Endothelial cell of umbilical vein (primary cell): ENCODE results near the gene DSCAML1.

ENCODE experiments used
- EZH2 ChIP-seq: IDR thresholded peaks from 2 replicates; pipeline ENCODE4 v1.6.1; 2012; ENCODE audit warnings: borderline replicate concordance, low read depth, mild to moderate bottlenecking, moderate library complexity, low read length, inconsistent platforms; ENCODE audit not compliant: severe bottlenecking
- FOS ChIP-seq: IDR thresholded peaks from 2 replicates; pipeline ENCODE4 v1.6.1; 2011; ENCODE audit warnings: mild to moderate bottlenecking, low read length, moderate library complexity, borderline replicate concordance; ENCODE audit not compliant: insufficient read depth
- POLR2A ChIP-seq: IDR thresholded peaks from 2 replicates; pipeline ENCODE4 v1.6.1; 2012; ENCODE audit warnings: low read depth, mild to moderate bottlenecking, control low read depth, low read length
- POLR2AphosphoS5 ChIP-seq: IDR thresholded peaks from 2 replicates; pipeline ENCODE4 v1.6.1; 2012; ENCODE audit warnings: low read depth, mild to moderate bottlenecking, control low read depth, low read length, moderate library complexity; ENCODE audit not compliant: insufficient read depth
- TF ChIP-seq, protein P1 (sequence below), 2 donors: IDR thresholded peaks; 1 replicate in 1 of 2; 2 replicates in 1 of 2; pipeline ENCODE4 v1.5.1; 2011; ENCODE audit warnings: low read length in 2 of 2, mild to moderate bottlenecking in 2 of 2, moderate library complexity in 2 of 2, control low read depth in 1 of 2, inconsistent platforms in 1 of 2, low read depth in 1 of 2; ENCODE audit not compliant: insufficient read depth in 1 of 2; ENCODE audit errors: extremely low read depth in 1 of 2

DNA sequence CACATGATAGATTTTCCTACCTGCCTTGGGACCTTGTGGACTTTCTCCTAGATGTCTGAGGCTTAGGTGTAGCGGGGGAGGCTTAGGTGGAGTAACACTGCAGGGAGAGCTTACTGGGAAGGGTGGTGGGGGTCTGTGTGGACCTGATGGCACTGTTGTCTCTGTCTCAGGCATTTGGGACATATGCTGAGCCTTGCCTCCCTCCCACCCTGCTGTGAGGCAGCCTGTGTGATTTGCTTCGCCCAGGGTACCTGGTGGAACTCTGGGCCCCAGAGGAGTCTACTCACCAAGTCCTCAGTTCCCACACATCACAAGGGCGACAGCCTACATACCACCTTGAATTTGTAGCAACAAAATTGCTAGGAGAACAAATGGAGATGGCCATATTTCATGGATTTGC is 388.7 kb downstream of the DSCAML1 start:
- TF ChIP-seq POLR2AphosphoS5 (no peak), POLR2A (no peak), FOS (no peak), EZH2 (no peak)
- TF ChIP-seq, protein P1, sequence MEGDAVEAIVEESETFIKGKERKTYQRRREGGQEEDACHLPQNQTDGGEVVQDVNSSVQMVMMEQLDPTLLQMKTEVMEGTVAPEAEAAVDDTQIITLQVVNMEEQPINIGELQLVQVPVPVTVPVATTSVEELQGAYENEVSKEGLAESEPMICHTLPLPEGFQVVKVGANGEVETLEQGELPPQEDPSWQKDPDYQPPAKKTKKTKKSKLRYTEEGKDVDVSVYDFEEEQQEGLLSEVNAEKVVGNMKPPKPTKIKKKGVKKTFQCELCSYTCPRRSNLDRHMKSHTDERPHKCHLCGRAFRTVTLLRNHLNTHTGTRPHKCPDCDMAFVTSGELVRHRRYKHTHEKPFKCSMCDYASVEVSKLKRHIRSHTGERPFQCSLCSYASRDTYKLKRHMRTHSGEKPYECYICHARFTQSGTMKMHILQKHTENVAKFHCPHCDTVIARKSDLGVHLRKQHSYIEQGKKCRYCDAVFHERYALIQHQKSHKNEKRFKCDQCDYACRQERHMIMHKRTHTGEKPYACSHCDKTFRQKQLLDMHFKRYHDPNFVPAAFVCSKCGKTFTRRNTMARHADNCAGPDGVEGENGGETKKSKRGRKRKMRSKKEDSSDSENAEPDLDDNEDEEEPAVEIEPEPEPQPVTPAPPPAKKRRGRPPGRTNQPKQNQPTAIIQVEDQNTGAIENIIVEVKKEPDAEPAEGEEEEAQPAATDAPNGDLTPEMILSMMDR (IDR thresholded peaks at IDR 0.05; ENCODE audit: extremely low read depth in 1 of 2, insufficient read depth in 1 of 2, low read depth in 1 of 2, low read length in 2 of 2): no peak
